Measurements from ENCODE around the gene SLC7A10. TPM values are rescaled to one million over a fixed set of nuclear protein-coding genes. Genes with fewer than 3 reads are reported as not detected.

Gene SLC7A10
- total RNA-seq, 1 experiment from 2014 or later, result 2.9 TPM

DNA sequence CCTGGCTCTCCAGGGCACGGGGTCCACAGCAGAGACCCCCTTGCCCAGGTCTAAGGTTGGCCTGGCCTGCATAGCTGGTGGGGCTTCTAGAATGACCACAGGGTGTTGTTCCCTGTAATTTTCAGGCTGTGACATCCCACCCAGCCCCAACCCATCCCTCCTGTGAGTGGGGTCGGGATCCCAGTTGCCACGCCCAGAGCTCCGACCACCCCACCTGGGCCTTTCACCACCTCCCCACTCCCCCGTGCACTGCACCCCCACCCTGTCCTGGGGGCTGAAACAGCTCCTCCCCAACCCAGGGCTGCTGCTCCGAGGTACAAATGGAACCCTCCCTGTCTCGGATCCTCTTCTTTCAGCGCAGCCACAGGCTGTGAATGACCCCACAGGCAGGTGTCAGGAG is 8.4 kb upstream of the SLC7A10 start:
- no peak overlapping the region for H2BK20ac ChIP-seq (ENCODE audit: low read depth, low read length, poor library complexity, severe bottlenecking)
- no peak overlapping the region for H4K5ac ChIP-seq (ENCODE audit: insufficient read length, low read depth, low read length)
- H3T11ph ChIP-seq (ENCODE audit: low read length), result no peak overlapping the region
- H2AFZ ChIP-seq (ENCODE audit: low read length), result no peak overlapping the region
- H3K27me3 ChIP-seq (ENCODE audit: insufficient read depth, low read length), result no peaks in the 10 kb centered on the region
- H3K79me1 ChIP-seq (ENCODE audit: insufficient read depth, low read depth, low read length, poor library complexity, severe bottlenecking), result no peaks in the 10 kb centered on the region
- Mint-ChIP-seq H3K9me3 (peaks cover 0 to 6% of the 10 kb centered on the region in 2 experiments; a peak in 1 of 5 replicates), H3K27me3 (ENCODE audit: low read depth) (peaks cover 23% of the 10 kb centered on the region), H3K4me1 (peaks cover under 1 to 3% of the 10 kb centered on the region in 2 experiments; a peak in 1 of 4 replicates), H3K36me3 (ENCODE audit: insufficient read depth in 1 of 3, low read depth in 3 of 3) (no peaks in the 10 kb centered on the region), H3K4me3 (no peak overlapping the region), H3K27ac (no peak overlapping the region)
- no peak overlapping the region for H4K8ac ChIP-seq (replicated peaks; ENCODE audit: insufficient read length, low read depth, low read length)
- H2BK12ac ChIP-seq (ENCODE audit: insufficient read length, low read depth, low read length), result no peak overlapping the region
- H3K4me2 ChIP-seq (ENCODE audit: insufficient read depth, insufficient read length, low read length), result no peak overlapping the region
- H3K79me2 ChIP-seq (ENCODE audit: insufficient read depth, low read length), result no peaks in the 10 kb centered on the region
- no peak overlapping the region for H3K56ac ChIP-seq (ENCODE audit: insufficient read length, low read depth, low read length)
- no peak overlapping the region for H3K9ac ChIP-seq (ENCODE audit: extremely low read depth, insufficient read length, low read length)
- no CpG with 5 or more reads among the region's 8 CpGs for WGBS (ENCODE audit: extremely low coverage, insufficient read length, low lambda C conversion rate)
- no peak overlapping the region for H2AK5ac ChIP-seq (ENCODE audit: insufficient read length, low read length)
- H3K27ac ChIP-seq (ENCODE audit: insufficient read length, low read depth, low read length), result no peak overlapping the region
- H3K4ac ChIP-seq (ENCODE audit: low read depth, low read length), result no peak overlapping the region
- no peak for TF ChIP-seq CTCF (conservative IDR thresholded peaks at IDR 0.05)
- H2BK120ac ChIP-seq (ENCODE audit: low read depth, low read length, poor library complexity, severe bottlenecking), result no peak overlapping the region
- no peaks in the 10 kb centered on the region for H3K9me3 ChIP-seq (ENCODE audit: control insufficient read depth, low read depth, low read length)
- H2BK5ac ChIP-seq (ENCODE audit: insufficient read length, low read length), result no peak overlapping the region
- no peak overlapping the region for H3K18ac ChIP-seq (ENCODE audit: insufficient read length, low read depth, low read length)
- H3K14ac ChIP-seq (ENCODE audit: insufficient read depth, low read length), result no peak overlapping the region
- no peaks in the 10 kb centered on the region for H3K23me2 ChIP-seq (ENCODE audit: insufficient read length, low read depth, low read length, poor library complexity, severe bottlenecking)
- no peak overlapping the region for H2BK15ac ChIP-seq (ENCODE audit: low read depth, low read length)
- H4K91ac ChIP-seq (ENCODE audit: insufficient read length, low read depth, low read length), result no peak overlapping the region
- no peaks in the 10 kb centered on the region for H3K4me1 ChIP-seq (ENCODE audit: insufficient read depth, low read length)
- DNase-seq, result no peak
- H4K20me1 ChIP-seq (ENCODE audit: control insufficient read depth, insufficient read depth, insufficient read length), result no peaks in the 10 kb centered on the region
- H3K23ac ChIP-seq (ENCODE audit: insufficient read length, low read depth, low read length), result no peak overlapping the region
